ENCODE data around the gene GPR22.

GPR22 gene, protein sequence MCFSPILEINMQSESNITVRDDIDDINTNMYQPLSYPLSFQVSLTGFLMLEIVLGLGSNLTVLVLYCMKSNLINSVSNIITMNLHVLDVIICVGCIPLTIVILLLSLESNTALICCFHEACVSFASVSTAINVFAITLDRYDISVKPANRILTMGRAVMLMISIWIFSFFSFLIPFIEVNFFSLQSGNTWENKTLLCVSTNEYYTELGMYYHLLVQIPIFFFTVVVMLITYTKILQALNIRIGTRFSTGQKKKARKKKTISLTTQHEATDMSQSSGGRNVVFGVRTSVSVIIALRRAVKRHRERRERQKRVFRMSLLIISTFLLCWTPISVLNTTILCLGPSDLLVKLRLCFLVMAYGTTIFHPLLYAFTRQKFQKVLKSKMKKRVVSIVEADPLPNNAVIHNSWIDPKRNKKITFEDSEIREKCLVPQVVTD

DNA sequence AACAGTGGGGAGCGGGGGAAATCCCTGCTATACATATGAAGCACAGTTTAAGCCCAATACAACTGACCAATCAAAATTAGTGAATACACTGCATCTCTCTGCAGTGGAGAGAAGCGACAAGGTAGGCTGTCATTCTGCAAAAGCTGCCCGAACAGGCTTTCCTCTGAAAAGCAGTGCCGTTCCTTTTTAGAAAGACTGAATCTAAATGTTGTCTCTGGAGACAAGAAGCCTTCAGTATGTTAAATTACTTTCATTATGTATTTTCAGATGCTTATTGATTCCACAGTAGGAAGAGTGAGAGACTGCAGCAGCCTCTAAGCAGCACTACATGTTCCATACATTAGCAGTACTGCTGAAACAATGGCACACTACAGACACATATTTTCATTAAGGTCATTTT is at the start of gene GPR22:
Gene GPR22, plus strand, starts transcription at position 129 of the 400 bp plus-strand sequence. CDS start 4,004 bp downstream, outside the sequence.
- no peak within 1 kb of the TSS for H3K4me3 ChIP-seq (ENCODE audit: low read depth, low read length)
- no peaks in the 10 kb centered on the region for H3K27me3 ChIP-seq (ENCODE audit: control insufficient read depth, insufficient read depth, low read length)
- H3K4me1 ChIP-seq (ENCODE audit: control insufficient read depth, insufficient read depth, low read length), result peaks cover 17% of the 10 kb centered on the region; the same call in 1 of the 2 replicates
- no peaks in the 10 kb centered on the region for H3K36me3 ChIP-seq (ENCODE audit: control insufficient read depth, insufficient read depth, low read length)
- no peaks in the 10 kb centered on the region for H3K9me3 ChIP-seq (ENCODE audit: control insufficient read depth, insufficient read depth, low read length)
- no peak within 1 kb of the TSS for H3K27ac ChIP-seq (ENCODE audit: low read depth, low read length)
- no peak within 1 kb of the TSS for H3K9ac ChIP-seq (ENCODE audit: low read depth, low read length)

DNA sequence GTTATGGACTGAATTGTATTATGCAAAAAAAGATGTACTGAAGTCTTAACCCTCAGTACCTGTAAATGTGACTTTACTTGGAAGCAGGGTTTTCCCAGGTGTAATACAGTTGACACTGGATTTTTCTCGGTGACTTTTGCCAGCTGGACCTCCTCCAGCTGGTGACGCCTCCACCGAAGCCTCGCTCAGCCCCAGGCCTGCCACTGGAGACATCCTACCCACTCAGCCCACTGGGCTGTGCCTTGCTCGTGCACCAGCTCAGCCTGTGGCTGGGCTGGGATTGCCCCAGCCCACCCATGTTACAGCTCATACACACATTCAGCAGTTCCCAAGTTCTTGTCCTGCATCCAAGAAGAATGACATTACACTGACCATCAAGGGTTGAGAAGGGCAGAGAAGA is 42.4 kb upstream of the GPR22 start:
- Histone ChIP-seq H3K4me3 (ENCODE audit: low read depth, low read length) (no peak overlapping the region), H3K9ac (ENCODE audit: low read depth, low read length) (no peak overlapping the region), H3K9me3 (ENCODE audit: control insufficient read depth, insufficient read depth, low read length) (0 out of 2 replicates have a peak, but pooled peaks cover 5% of the 10 kb centered on the region), H3K4me1 (ENCODE audit: control insufficient read depth, insufficient read depth, low read length) (no peaks in the 10 kb centered on the region), H3K27ac (ENCODE audit: low read depth, low read length) (no peak overlapping the region), H3K27me3 (ENCODE audit: control insufficient read depth, insufficient read depth, low read length) (no peaks in the 10 kb centered on the region), H3K36me3 (ENCODE audit: control insufficient read depth, insufficient read depth, low read length) (no peaks in the 10 kb centered on the region)

- Histone ChIP-seq H3K36me3 (ENCODE audit: control insufficient read depth, insufficient read depth, low read length) (no peaks in the 10 kb centered on the region), H3K4me1 (ENCODE audit: control insufficient read depth, insufficient read depth, low read length) (no peaks in the 10 kb centered on the region), H3K9ac (ENCODE audit: low read depth, low read length) (no peak overlapping the region), H3K27me3 (ENCODE audit: control insufficient read depth, insufficient read depth, low read length) (no peaks in the 10 kb centered on the region), H3K4me3 (ENCODE audit: low read depth, low read length) (no peak overlapping the region), H3K27ac (ENCODE audit: low read depth, low read length) (no peak overlapping the region), H3K9me3 (ENCODE audit: control insufficient read depth, insufficient read depth, low read length) (0 out of 2 replicates have a peak, but pooled peaks cover 5% of the 10 kb centered on the region)
Observed at GRCh38 chr7:107428642-107429041, 41.2 kb upstream of the GPR22 start.

DNA sequence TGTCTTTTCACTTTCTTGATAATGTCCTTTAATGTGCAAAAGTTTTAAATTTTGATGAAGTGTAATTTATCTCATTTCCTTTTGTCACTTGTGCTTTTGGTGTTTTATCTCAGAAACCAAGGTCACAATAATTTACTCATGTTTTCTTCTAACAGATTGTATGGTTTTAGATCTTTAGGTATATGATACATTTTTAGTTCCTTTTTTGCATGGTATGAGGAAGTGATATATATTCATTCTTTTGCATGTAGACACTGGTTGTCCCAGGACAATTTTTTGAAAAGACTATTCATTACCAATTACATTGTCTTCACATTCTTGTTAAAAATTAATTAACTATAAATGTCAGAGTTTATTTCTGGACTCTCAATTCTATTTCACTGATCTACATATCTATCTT is 39.8 kb upstream of the GPR22 start:
- no peaks in the 10 kb centered on the region for H3K4me1 ChIP-seq (ENCODE audit: control insufficient read depth, insufficient read depth, low read length)
- no peak overlapping the region for H3K27ac ChIP-seq (ENCODE audit: low read depth, low read length)
- H3K27me3 ChIP-seq (ENCODE audit: control insufficient read depth, insufficient read depth, low read length), result no peaks in the 10 kb centered on the region
- no peak overlapping the region for H3K4me3 ChIP-seq (ENCODE audit: low read depth, low read length)
- no peak overlapping the region for H3K9ac ChIP-seq (ENCODE audit: low read depth, low read length)
- H3K36me3 ChIP-seq (ENCODE audit: control insufficient read depth, insufficient read depth, low read length), result no peaks in the 10 kb centered on the region
- H3K9me3 ChIP-seq (ENCODE audit: control insufficient read depth, insufficient read depth, low read length), result 0 out of 2 replicates have a peak, but pooled peaks cover 5% of the 10 kb centered on the region

DNA sequence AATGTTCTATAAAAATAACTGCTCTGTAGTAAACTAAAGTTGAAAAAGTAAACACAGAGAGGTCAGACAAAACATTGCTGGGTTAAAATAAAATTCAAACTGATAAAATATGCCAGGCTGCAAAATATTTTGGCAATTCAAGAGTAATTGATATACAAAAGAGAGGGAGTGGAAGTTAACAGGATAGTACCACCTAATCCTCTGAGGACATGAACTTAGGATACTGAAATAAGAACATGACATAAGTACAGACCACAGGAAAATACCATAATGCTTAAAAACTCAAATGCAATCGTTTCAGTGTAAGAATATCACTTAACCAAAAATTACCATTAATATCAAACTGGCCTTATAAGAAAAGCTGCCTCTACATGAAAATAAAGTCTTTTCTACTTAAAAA is 37.6 kb upstream of the GPR22 start:
- Histone ChIP-seq H3K36me3 (ENCODE audit: control insufficient read depth, insufficient read depth, low read length) (no peaks in the 10 kb centered on the region), H3K4me3 (ENCODE audit: low read depth, low read length) (no peak overlapping the region), H3K27ac (ENCODE audit: low read depth, low read length) (no peak overlapping the region), H3K4me1 (ENCODE audit: control insufficient read depth, insufficient read depth, low read length) (no peaks in the 10 kb centered on the region), H3K9ac (ENCODE audit: low read depth, low read length) (no peak overlapping the region), H3K27me3 (ENCODE audit: control insufficient read depth, insufficient read depth, low read length) (no peaks in the 10 kb centered on the region), H3K9me3 (ENCODE audit: control insufficient read depth, insufficient read depth, low read length) (0 out of 2 replicates have a peak, but pooled peaks cover 5% of the 10 kb centered on the region)

- H3K9ac ChIP-seq (ENCODE audit: low read depth, low read length), result no peak overlapping the region
- no peaks in the 10 kb centered on the region for H3K27me3 ChIP-seq (ENCODE audit: control insufficient read depth, insufficient read depth, low read length)
Observed at GRCh38 chr7:107435749-107436148, 34.1 kb upstream of the GPR22 start.

DNA sequence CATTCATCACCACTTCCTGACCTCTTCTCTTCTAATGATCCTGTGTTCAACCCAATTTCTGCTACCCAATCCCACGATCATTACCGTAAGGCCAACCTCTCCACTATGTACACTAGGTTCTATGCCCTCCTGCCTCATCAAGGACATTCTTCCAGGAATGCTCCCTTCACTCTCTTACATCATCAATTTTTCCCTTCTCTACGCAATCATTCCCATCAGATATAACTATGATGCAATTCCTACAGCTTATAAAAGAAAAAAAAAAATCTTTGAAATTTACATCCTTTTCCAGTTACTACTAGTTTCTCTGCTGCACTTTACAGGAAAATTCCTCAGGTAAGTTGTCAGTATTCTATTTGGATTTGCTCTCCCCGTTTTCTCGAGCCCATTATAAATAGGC is 30.8 kb upstream of the GPR22 start:
- Histone ChIP-seq H3K4me3 (ENCODE audit: low read depth, low read length) (no peak overlapping the region), H3K9me3 (ENCODE audit: control insufficient read depth, insufficient read depth, low read length) (no peaks in the 10 kb centered on the region), H3K27me3 (ENCODE audit: control insufficient read depth, insufficient read depth, low read length) (no peaks in the 10 kb centered on the region), H3K9ac (ENCODE audit: low read depth, low read length) (no peak overlapping the region), H3K4me1 (ENCODE audit: control insufficient read depth, insufficient read depth, low read length) (no peaks in the 10 kb centered on the region), H3K27ac (ENCODE audit: low read depth, low read length) (no peak overlapping the region), H3K36me3 (ENCODE audit: control insufficient read depth, insufficient read depth, low read length) (no peaks in the 10 kb centered on the region)

More at GRCh38 chr7:107435749-107436148, 34.1 kb upstream of the GPR22 start:
- H3K36me3 ChIP-seq (ENCODE audit: control insufficient read depth, insufficient read depth, low read length), result no peaks in the 10 kb centered on the region
- H3K27ac ChIP-seq (ENCODE audit: low read depth, low read length), result no peak overlapping the region
- H3K4me1 ChIP-seq (ENCODE audit: control insufficient read depth, insufficient read depth, low read length), result no peaks in the 10 kb centered on the region
- no peak overlapping the region for H3K4me3 ChIP-seq (ENCODE audit: low read depth, low read length)
- no peaks in the 10 kb centered on the region for H3K9me3 ChIP-seq (ENCODE audit: control insufficient read depth, insufficient read depth, low read length)

DNA sequence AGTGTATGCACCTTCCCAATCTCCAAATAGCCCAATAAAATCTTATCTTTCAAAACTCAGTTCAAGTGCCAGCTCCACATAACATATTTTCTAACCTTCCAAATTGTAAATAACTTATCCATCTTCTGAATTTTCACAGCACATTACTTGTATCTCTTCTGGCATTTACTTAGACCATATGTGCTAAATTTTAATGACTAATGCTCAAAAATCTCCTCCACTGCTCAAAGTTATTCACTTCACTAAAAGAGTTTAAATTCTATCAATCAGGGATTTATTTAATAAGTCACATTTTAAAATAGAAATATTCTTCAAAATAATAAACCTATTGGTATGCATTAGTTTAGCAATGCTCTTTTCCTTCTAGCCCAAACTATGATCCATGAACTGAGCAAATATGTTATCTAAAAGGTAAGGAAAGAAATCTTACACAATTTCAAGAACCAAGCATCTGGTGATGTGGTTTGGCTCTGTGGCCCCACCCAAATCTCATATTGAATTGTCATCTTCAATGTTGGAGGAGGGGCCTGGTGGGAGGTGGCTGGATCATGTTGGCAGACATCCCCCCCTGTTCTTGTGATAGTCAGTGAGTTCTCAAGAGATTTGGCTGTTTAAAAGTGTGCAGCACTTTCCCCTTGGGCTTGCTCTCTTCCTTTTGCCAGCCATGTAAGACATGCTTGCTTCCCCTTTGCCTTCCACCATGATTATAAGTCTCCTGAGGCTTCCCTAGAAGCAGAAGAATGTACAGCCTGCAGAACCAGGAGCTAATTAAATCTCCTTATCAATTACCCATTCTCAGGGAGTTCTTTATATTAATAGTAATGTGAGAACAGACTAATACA is 28.1 kb upstream of the GPR22 start:
- Histone ChIP-seq H3K4me1 (ENCODE audit: control insufficient read depth, insufficient read depth, low read length) (no peaks in the 10 kb centered on the region), H3K27ac (ENCODE audit: low read depth, low read length) (no peak overlapping the region), H3K9ac (ENCODE audit: low read depth, low read length) (no peak overlapping the region), H3K4me3 (ENCODE audit: low read depth, low read length) (no peak overlapping the region), H3K27me3 (ENCODE audit: control insufficient read depth, insufficient read depth, low read length) (no peaks in the 10 kb centered on the region), H3K36me3 (ENCODE audit: control insufficient read depth, insufficient read depth, low read length) (no peaks in the 10 kb centered on the region), H3K9me3 (ENCODE audit: control insufficient read depth, insufficient read depth, low read length) (no peaks in the 10 kb centered on the region)

- no peaks in the 10 kb centered on the region for H3K4me1 ChIP-seq (ENCODE audit: control insufficient read depth, insufficient read depth, low read length)
Observed at GRCh38 chr7:107442678-107443077, 27.2 kb upstream of the GPR22 start.

DNA sequence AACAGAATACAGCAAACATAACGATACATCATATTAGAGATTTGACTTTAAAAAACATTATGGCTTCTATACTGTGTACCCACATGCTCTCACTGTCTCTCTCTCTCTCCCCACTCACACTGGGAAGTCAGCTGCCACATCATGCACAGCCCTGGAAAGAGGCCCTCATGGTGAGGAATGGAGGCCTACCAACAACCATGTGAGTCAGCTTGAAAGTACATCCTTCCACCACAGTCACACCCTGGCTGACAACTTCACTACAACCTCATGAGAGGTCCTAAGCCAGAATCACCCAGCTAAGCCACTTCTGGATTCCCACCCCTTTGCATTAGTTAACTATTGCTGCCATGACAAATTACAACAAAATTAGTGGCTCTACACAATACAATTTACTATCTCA is 23.3 kb upstream of the GPR22 start:
- Histone ChIP-seq H3K27me3 (ENCODE audit: control insufficient read depth, insufficient read depth, low read length) (no peaks in the 10 kb centered on the region), H3K4me3 (ENCODE audit: low read depth, low read length) (no peak overlapping the region), H3K9ac (ENCODE audit: low read depth, low read length) (no peak overlapping the region), H3K36me3 (ENCODE audit: control insufficient read depth, insufficient read depth, low read length) (peaks cover 4% of the 10 kb centered on the region; the same call in 1 of the 2 replicates), H3K9me3 (ENCODE audit: control insufficient read depth, insufficient read depth, low read length) (no peaks in the 10 kb centered on the region), H3K4me1 (ENCODE audit: control insufficient read depth, insufficient read depth, low read length) (no peaks in the 10 kb centered on the region), H3K27ac (ENCODE audit: low read depth, low read length) (no peak overlapping the region)

More at GRCh38 chr7:107442678-107443077, 27.2 kb upstream of the GPR22 start:
- H3K9me3 ChIP-seq (ENCODE audit: control insufficient read depth, insufficient read depth, low read length), result no peaks in the 10 kb centered on the region
- no peaks in the 10 kb centered on the region for H3K27me3 ChIP-seq (ENCODE audit: control insufficient read depth, insufficient read depth, low read length)
- no peak overlapping the region for H3K9ac ChIP-seq (ENCODE audit: low read depth, low read length)
- H3K36me3 ChIP-seq (ENCODE audit: control insufficient read depth, insufficient read depth, low read length), result no peaks in the 10 kb centered on the region
- no peak overlapping the region for H3K27ac ChIP-seq (ENCODE audit: low read depth, low read length)
- no peak overlapping the region for H3K4me3 ChIP-seq (ENCODE audit: low read depth, low read length)

- no peak overlapping the region for H3K4me3 ChIP-seq (ENCODE audit: low read depth, low read length)
- no peak overlapping the region for H3K9ac ChIP-seq (ENCODE audit: low read depth, low read length)
- no peak overlapping the region for H3K27ac ChIP-seq (ENCODE audit: low read depth, low read length)
- H3K27me3 ChIP-seq (ENCODE audit: control insufficient read depth, insufficient read depth, low read length), result no peaks in the 10 kb centered on the region
- H3K36me3 ChIP-seq (ENCODE audit: control insufficient read depth, insufficient read depth, low read length), result peaks cover 4% of the 10 kb centered on the region; the same call in 1 of the 2 replicates
- H3K4me1 ChIP-seq (ENCODE audit: control insufficient read depth, insufficient read depth, low read length), result no peaks in the 10 kb centered on the region
- H3K9me3 ChIP-seq (ENCODE audit: control insufficient read depth, insufficient read depth, low read length), result no peaks in the 10 kb centered on the region
Observed at GRCh38 chr7:107446988-107447387, 22.9 kb upstream of the GPR22 start.

Measured in HUES48 (cell line).